ENCODE results near the gene FOLR1.
A peak's percentile ranks its signal among the peaks of the same experiment; 100 is the strongest.
"Not testable (repeated sequence)": the region's sequence is repeated elsewhere in the genome, so short reads cannot be mapped to it uniquely, and the experiment has no call there.

FOLR1 gene

GRCh38 chr11:72188267-72188666 is 3.7 kb upstream of the FOLR1 start:
- DNase-seq = no peak

- no peak for DNase-seq
Measured at GRCh38 chr11:72189455-72190250, 2.3 kb upstream of the FOLR1 start.

GRCh38 chr11:72190631-72191071 is 1.3 kb upstream of the FOLR1 start:
- no peak for DNase-seq

- DNase-seq = no peak
Measured at GRCh38 chr11:72195518-72196270, 3.8 kb downstream of the FOLR1 start.

- not testable (repeated sequence) for DNase-seq
Measured at GRCh38 chr11:72201445-72201844, 9.5 kb downstream of the FOLR1 start.

- no peak for DNase-seq
Measured at GRCh38 chr11:72202571-72202970, 10.6 kb downstream of the FOLR1 start.

- DNase-seq = no peak
Measured at GRCh38 chr11:72203163-72203562, 11.2 kb downstream of the FOLR1 start.

GRCh38 chr11:72204886-72205285 is 12.9 kb downstream of the FOLR1 start:
- DNase-seq = no peak

- not testable (repeated sequence) for DNase-seq
Measured at GRCh38 chr11:72206794-72207193, 14.9 kb downstream of the FOLR1 start.

GRCh38 chr11:72208281-72208680 is 16.3 kb downstream of the FOLR1 start:
- no peak for DNase-seq

GRCh38 chr11:72209101-72209500 is 17.2 kb downstream of the FOLR1 start:
- DNase-seq = no peak

GRCh38 chr11:72216638-72217037 is 24.7 kb downstream of the FOLR1 start, which contains the start of gene FOLR2:
Gene FOLR2, plus strand, starts transcription at chr11:72216794. Its CDS starts 1,791 bp downstream, at chr11:72218585.
- DNase-seq = no peak

- no peak for DNase-seq
Measured at GRCh38 chr11:72217841-72218240, 25.9 kb downstream of the FOLR1 start.

GRCh38 chr11:72218251-72218745 is 26.4 kb downstream of the FOLR1 start:
- no peak for DNase-seq

- no peak for DNase-seq
Measured at GRCh38 chr11:72220696-72221363, 28.9 kb downstream of the FOLR1 start.

- DNase-seq = no peak
Measured at GRCh38 chr11:72221386-72222075, 29.6 kb downstream of the FOLR1 start.

GRCh38 chr11:72222106-72222891 is 30.4 kb downstream of the FOLR1 start:
- DNase-seq = no peak

GRCh38 chr11:72222907-72223614 is 31.1 kb downstream of the FOLR1 start:
- DNase-seq = peak; percentile 95

GRCh38 chr11:72223615-72224563 is 31.9 kb downstream of the FOLR1 start:
- peak; percentile 74 to 80 for DNase-seq
